K562 (cell line): Measurements from ENCODE around the gene ANP32B. TPM values are rescaled to one million over a fixed set of nuclear protein-coding genes. Genes with fewer than 3 reads are reported as not detected.

Experiments
- ATAC-seq: fragments of 200-7000 bp; cut with Tn5 transposase; 3 replicates; pipeline ENCODE4 v1.9.1; 2020; ENCODE audit warnings: moderate library complexity
- BruUV-seq: library from RNA; stranded (reverse); fragments of 400-500 nt; replicated peaks from 2 replicates; lab custom pipeline; 2021; lab: Mats Ljungman, UMichigan
- CTCF ChIA-PET: fragments of 300-600 bp; formaldehyde crosslinking; extraction: SDS; loops from one replicate; lab custom pipeline; 2021; ENCODE audit warnings: low intra/inter-chr PET ratio; lab: Yijun Ruan, JAX
- POLR2A ChIA-PET: fragments of 300-600, 350-650 bp; sonication (Branson Sonifier 250); formaldehyde crosslinking; extraction: SDS; loops from one replicate; lab custom pipeline; 2021; ENCODE audit warnings: antibody characterized with exemption, inconsistent platforms; lab: Yijun Ruan, JAX
- DNase-seq, 4 experiments: peaks; one replicate each; pipeline versions ENCODE4 v3.0.0 to v3.0.0-alpha.2; 2011 to 2018; ENCODE audit warnings: low spot score in 3 of 4, mixed read lengths in 3 of 4; ENCODE audit errors: extremely low read depth in 1 of 4
- FAIRE-seq: peaks from 2 replicates; lab custom pipeline; 2011; peaks lifted over from hg19 to GRCh38; lab: Jason Lieb, UNC
- H2AFZ ChIP-seq: 2 replicates; pipeline ENCODE4 v1.6.0; 2011; ENCODE audit warnings: low read depth, low read length, control low read depth, inconsistent platforms
- H3K27ac ChIP-seq: fragments of 200-600 bp; 3 replicates; pipeline ENCODE4 v1.8.0; 2011; ENCODE audit warnings: low read depth, mild to moderate bottlenecking, control low read depth, inconsistent platforms, low read length, moderate library complexity, mixed read lengths; ENCODE audit errors: extremely low read depth
- H3K27me3 ChIP-seq, 2 experiments: fragments of 300-600 bp in 1 of 2; 2 replicates in 1 of 2; 3 replicates in 1 of 2; pipeline versions ENCODE4 v1.6.0 to v1.8.0; 2011; ENCODE audit warnings: inconsistent platforms in 2 of 2, low read length in 2 of 2, mild to moderate bottlenecking in 1 of 2, mixed read lengths in 1 of 2, moderate library complexity in 1 of 2; ENCODE audit not compliant: control insufficient read depth in 2 of 2, insufficient read depth in 2 of 2
- H3K36me3 ChIP-seq: fragments of 300-600 bp; 3 replicates; pipeline ENCODE4 v1.8.0; 2011; ENCODE audit warnings: mild to moderate bottlenecking, low read length, inconsistent platforms; ENCODE audit not compliant: control insufficient read depth, insufficient read depth
- H3K4me1 ChIP-seq, 2 experiments: fragments of 200-600 bp in 1 of 2; replicated peaks in 1 of 2; 2 replicates in 1 of 2; 3 replicates in 1 of 2; pipeline versions ENCODE4 v1.5.1 to v1.8.0; 2011; ENCODE audit warnings: inconsistent platforms in 2 of 2, low read length in 2 of 2, mild to moderate bottlenecking in 1 of 2, mixed read lengths in 1 of 2, moderate library complexity in 1 of 2; ENCODE audit not compliant: control insufficient read depth in 2 of 2, insufficient read depth in 2 of 2
- H3K4me2 ChIP-seq: 2 replicates; pipeline ENCODE4 v1.6.1; 2011; ENCODE audit warnings: low read length, control low read depth, inconsistent platforms, mixed read lengths; ENCODE audit not compliant: insufficient read depth
- H3K4me3 ChIP-seq: fragments of 200-600 bp; sonication (generic), shearing (Covaris generic); 2 replicates; pipeline ENCODE4 v1.5.1; 2016; ENCODE audit warnings: control low read depth, inconsistent platforms
- H3K79me2 ChIP-seq: fragments of 200-600 bp; 3 replicates; pipeline ENCODE4 v1.8.0; 2011; ENCODE audit warnings: low read length, inconsistent platforms; ENCODE audit not compliant: control insufficient read depth, insufficient read depth
- H3K9ac ChIP-seq, 2 experiments: 2 replicates each; pipeline versions ENCODE4 v1.6.0 to v1.6.1; 2011; ENCODE audit warnings: low read depth in 2 of 2, low read length in 2 of 2, control low read depth in 1 of 2, inconsistent platforms in 1 of 2, mild to moderate bottlenecking in 1 of 2, mixed read lengths in 1 of 2; ENCODE audit not compliant: insufficient read depth in 1 of 2
- H3K9me1 ChIP-seq: one replicate; pipeline ENCODE4 v1.6.0; 2011; ENCODE audit warnings: inconsistent platforms, mild to moderate bottlenecking, low read length, moderate library complexity; ENCODE audit not compliant: control insufficient read depth, insufficient read depth
- H3K9me3 ChIP-seq: replicated peaks from 2 replicates; pipeline ENCODE4 v1.5.1; 2011; ENCODE audit warnings: low read depth, low read length, inconsistent platforms; ENCODE audit not compliant: control insufficient read depth, insufficient read depth
- H4K20me1 ChIP-seq: replicated peaks from 2 replicates; pipeline ENCODE4 v1.6.1; 2011; ENCODE audit warnings: low read length, inconsistent platforms, mixed read lengths; ENCODE audit not compliant: control insufficient read depth, insufficient read depth
- ADNP ChIP-seq: fragments of 200-800 bp; sonication (Bioruptor generic); IDR thresholded peaks from 2 replicates; pipeline ENCODE4 v1.6.1; 2016; ENCODE audit warnings: missing genetic modification characterization, missing compliant biosample characterization
- DMBX1 ChIP-seq: fragments of 250-450 bp; sonication (Bioruptor Pico); IDR thresholded peaks from 2 replicates; pipeline ENCODE4 v1.8.0; 2022; ENCODE audit warnings: inconsistent platforms, mild to moderate bottlenecking, moderate library complexity, borderline replicate concordance
- HNRNPK ChIP-seq: fragments of 200-400 bp; formaldehyde crosslinking; IDR thresholded peaks from one replicate; pipeline ENCODE4 v1.6.1; 2018; ENCODE audit warnings: mild to moderate bottlenecking, low read depth, low read length; ENCODE audit not compliant: poor library complexity, severe bottlenecking
- MAFG ChIP-seq: fragments of 450-650 bp; conservative IDR thresholded peaks from 2 replicates; pipeline ENCODE4 v1.6.1; 2016; ENCODE audit warnings: missing genetic modification characterization, missing compliant biosample characterization
- NFE2 ChIP-seq: IDR thresholded peaks from 2 replicates; pipeline ENCODE4 v1.6.1; 2014; ENCODE audit warnings: antibody characterized with exemption, low read depth
- PCBP1 ChIP-seq: fragments of 200-400 bp; formaldehyde crosslinking; IDR thresholded peaks from 2 replicates; pipeline ENCODE4 v1.6.1; 2018; ENCODE audit warnings: mild to moderate bottlenecking, low read depth, low read length; ENCODE audit not compliant: poor library complexity, severe bottlenecking
- RBBP5 ChIP-seq: fragments of 200-600 bp; sonication (generic); IDR thresholded peaks from 2 replicates; pipeline ENCODE4 v1.6.1; 2012; ENCODE audit warnings: borderline replicate concordance, mild to moderate bottlenecking, low read length, control low read depth, inconsistent platforms; ENCODE audit not compliant: insufficient read depth, poor library complexity, severe bottlenecking
- RNF2 ChIP-seq: sonication (generic); IDR thresholded peaks from 2 replicates; pipeline ENCODE4 v1.6.1; 2016
- SPI1 ChIP-seq: IDR thresholded peaks from 2 replicates; pipeline ENCODE4 v1.6.1; 2011; ENCODE audit warnings: low read depth, low read length, control low read depth, borderline replicate concordance
- ZNF316 ChIP-seq: fragments of 450-650 bp; IDR thresholded peaks from 2 replicates; pipeline ENCODE4 v1.6.1; 2016
- ZNF785 ChIP-seq: fragments of 250-450 bp; sonication (Bioruptor Pico); IDR thresholded peaks from 2 replicates; pipeline ENCODE4 v1.4.0; 2020; ENCODE audit warnings: mild to moderate bottlenecking
- WGBS: fragments of 100-300 bp; shearing (Covaris generic); methylation state at CpG from one replicate; pipeline ENCODE4 v1.1.6; 2016; ENCODE audit warnings: low coverage, mixed read lengths; ENCODE audit not compliant: insufficient coverage; ENCODE audit errors: missing lambda C conversion rate; 5-methylcytosine and 5-hydroxymethylcytosine counted together
- in situ Hi-C: fragments of 300-500 bp; cut with MboI; formaldehyde crosslinking; loops from 4 replicates; pipeline ENCODE4 v1.15.0; 2018; ENCODE audit warnings: inconsistent platforms, mixed read lengths
- intact Hi-C: fragments of 100-400 bp; cut with micrococcal nuclease; formaldehyde crosslinking; loops from 2 replicates; pipeline ENCODE4 v1.14.2; 2022
- polyA plus RNA-seq, 8 experiments: library from polyadenylated mRNA; depleted of rRNA in 4 of 8; stranded (reverse) in 5 of 8; unstranded in 3 of 8; fragments of >200 nt; fragmentation: Nextera tagmentation in 2 of 8; fragmentation: Illumina TruSeq in 1 of 8; extraction: Ambion mirVana in 2 of 8; extraction: Trizol in 1 of 8; gene quantifications; 2 replicates each; pipeline versions ENCODE4 v1.2.1 to v1.2.3, GENCODE V29; 2011 to 2014; ENCODE audit warnings: inconsistent platforms in 1 of 8, missing spikeins in 1 of 8
- total RNA-seq, 7 experiments: library from RNA; depleted of rRNA in 6 of 7; stranded (reverse); fragments of >200 nt in 6 of 7; fragmentation: Illumina TruSeq in 2 of 7; extraction: Trizol in 2 of 7; gene quantifications; 2 replicates each; pipeline versions ENCODE4 v1.2.1 to v1.2.3, GENCODE V29; 2011 to 2021; ENCODE audit warnings: low replicate concordance in 1 of 7
- TF ChIP-seq, protein P1 (sequence below): fragments of 450-650 bp; IDR thresholded peaks from 2 replicates; pipeline ENCODE4 v1.6.1; 2017; ENCODE audit warnings: antibody characterized with exemption, mild to moderate bottlenecking

ANP32B gene
- total and polyA plus RNA-seq, 9 of the 15 experiments (the other 6 are each of a cell fraction or from before 2014, with no cell fraction given), result 68.9 to 815 (median 141) TPM

DNA sequence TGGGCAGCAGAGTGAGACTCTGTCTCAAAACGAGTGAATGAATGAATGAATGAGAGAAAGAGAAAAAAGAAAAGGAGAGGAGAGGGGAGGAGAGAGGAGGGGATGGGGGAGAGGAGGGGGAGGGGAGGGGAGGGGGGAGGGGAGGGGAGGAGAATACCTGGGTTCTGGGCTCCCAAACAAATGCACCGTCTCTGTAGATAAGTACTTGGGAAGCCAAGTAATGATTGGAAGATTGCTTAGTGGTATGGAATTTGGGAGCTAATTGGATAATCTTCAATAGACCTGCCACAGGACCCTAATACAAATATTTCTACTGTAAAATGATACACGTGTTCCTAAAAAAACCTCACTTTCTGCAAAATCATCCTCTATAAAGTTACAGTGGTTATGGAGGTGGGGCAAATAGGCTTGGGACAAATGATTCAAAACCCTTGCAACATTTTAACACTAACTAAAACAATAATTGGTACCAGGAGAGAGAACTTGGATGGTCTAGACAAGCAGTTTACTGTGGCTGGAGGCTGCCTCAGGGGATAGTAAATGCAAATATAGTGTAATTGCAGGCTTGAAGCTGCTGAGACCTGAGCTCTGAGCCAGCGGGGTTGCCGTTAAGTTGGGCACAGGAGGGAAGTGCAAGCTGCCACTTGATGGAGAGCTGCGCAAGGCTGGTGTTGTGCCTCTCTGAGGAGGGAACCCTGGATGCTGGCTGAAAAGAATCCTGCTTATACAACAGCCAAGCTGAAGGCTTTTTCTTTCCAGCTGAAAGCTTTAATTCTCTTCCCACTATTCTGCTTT, 48.6 kb upstream of the ANP32B start:
- ATAC-seq (peak; percentile 8), DNase-seq (no peak), FAIRE-seq (no peak)
- TF ChIP-seq DMBX1 (CRISPR knock-in tag) (0 out of 2 replicates have a peak, but pooled peaks have one; percentile 34), ZNF785 (CRISPR knock-in tag) (no peak), HNRNPK (peak; percentile 83), ADNP (tag) (no peak), ZNF316 (peak; percentile 3; the same call in 1 of the 2 replicates), RNF2 (no peak), SPI1 (peak; percentile 46; the same call in 1 of the 2 replicates), RBBP5 (peak; percentile 40), MAFG (0 out of 2 replicates have a peak, but pooled peaks have one; percentile 21), PCBP1 (peak; percentile 88), NFE2 (peak; percentile 34)
- TF ChIP-seq, protein P1, sequence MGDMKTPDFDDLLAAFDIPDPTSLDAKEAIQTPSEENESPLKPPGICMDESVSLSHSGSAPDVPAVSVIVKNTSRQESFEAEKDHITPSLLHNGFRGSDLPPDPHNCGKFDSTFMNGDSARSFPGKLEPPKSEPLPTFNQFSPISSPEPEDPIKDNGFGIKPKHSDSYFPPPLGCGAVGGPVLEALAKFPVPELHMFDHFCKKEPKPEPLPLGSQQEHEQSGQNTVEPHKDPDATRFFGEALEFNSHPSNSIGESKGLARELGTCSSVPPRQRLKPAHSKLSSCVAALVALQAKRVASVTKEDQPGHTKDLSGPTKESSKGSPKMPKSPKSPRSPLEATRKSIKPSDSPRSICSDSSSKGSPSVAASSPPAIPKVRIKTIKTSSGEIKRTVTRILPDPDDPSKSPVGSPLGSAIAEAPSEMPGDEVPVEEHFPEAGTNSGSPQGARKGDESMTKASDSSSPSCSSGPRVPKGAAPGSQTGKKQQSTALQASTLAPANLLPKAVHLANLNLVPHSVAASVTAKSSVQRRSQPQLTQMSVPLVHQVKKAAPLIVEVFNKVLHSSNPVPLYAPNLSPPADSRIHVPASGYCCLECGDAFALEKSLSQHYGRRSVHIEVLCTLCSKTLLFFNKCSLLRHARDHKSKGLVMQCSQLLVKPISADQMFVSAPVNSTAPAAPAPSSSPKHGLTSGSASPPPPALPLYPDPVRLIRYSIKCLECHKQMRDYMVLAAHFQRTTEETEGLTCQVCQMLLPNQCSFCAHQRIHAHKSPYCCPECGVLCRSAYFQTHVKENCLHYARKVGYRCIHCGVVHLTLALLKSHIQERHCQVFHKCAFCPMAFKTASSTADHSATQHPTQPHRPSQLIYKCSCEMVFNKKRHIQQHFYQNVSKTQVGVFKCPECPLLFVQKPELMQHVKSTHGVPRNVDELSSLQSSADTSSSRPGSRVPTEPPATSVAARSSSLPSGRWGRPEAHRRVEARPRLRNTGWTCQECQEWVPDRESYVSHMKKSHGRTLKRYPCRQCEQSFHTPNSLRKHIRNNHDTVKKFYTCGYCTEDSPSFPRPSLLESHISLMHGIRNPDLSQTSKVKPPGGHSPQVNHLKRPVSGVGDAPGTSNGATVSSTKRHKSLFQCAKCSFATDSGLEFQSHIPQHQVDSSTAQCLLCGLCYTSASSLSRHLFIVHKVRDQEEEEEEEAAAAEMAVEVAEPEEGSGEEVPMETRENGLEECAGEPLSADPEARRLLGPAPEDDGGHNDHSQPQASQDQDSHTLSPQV, result 0 out of 2 replicates have a peak, but pooled peaks have one; percentile 6
- CTCF ChIA-PET, result no interaction called here
- no peaks in the 10 kb centered on the region for H3K9me3 ChIP-seq
- intact Hi-C loops, result no loop called here
- no peak overlapping the region; the same call in 1 of the 2 replicates for H2AFZ ChIP-seq
- H3K36me3 ChIP-seq, result peaks cover 67% of the 10 kb centered on the region
- H3K27me3 ChIP-seq, result no peaks in the 10 kb centered on the region
- in situ Hi-C loops, result no loop called here
- H3K9me1 ChIP-seq, result no peaks in the 10 kb centered on the region
- peak overlapping the region; percentile 43 for H3K4me3 ChIP-seq
- peak overlapping the region; percentile 84 to 86 for H3K9ac ChIP-seq
- WGBS, result 26% methylated on average over 5 of the region's 6 CpGs
- peak overlapping the region; percentile 95 for H3K4me2 ChIP-seq
- H4K20me1 ChIP-seq, result no peaks in the 10 kb centered on the region
- POLR2A ChIA-PET, result interaction anchor here (0.7 to 1.9 kb wide), 8 partner anchors 10 to 70 kb away, joined by 3 to 10 read pairs (median 4); partner anchors contain the start of genes ANP32B and TRMO
- H3K4me1 ChIP-seq, result peaks cover 6 to 38% of the 10 kb centered on the region in 2 experiments; a peak in 4 of 5 replicates
- peaks cover 99% of the 10 kb centered on the region for H3K79me2 ChIP-seq
- BruUV-seq, result no TSS peak
- H3K27ac ChIP-seq, result peak overlapping the region; percentile 79
